Esophagus muscularis mucosa (tissue), 4 donors: ENCODE results near the gene SHISA4.

Source experiments
- CTCF ChIP-seq, 3 experiments: fragments of 200-600 bp in 2 of 3; fragments of 450-650 bp in 1 of 3; sonication (generic) in 2 of 3; IDR thresholded peaks; one replicate each; pipeline ENCODE4 v1.5.1; 2017 to 2019; ENCODE audit warnings: antibody characterized with exemption in 3 of 3, mild to moderate bottlenecking in 2 of 3, moderate library complexity in 1 of 3
- EP300 ChIP-seq: sonication (generic); formaldehyde crosslinking; IDR thresholded peaks from one replicate; pipeline ENCODE4 v1.6.1; 2017; ENCODE audit warnings: antibody characterized with exemption
- POLR2A ChIP-seq: fragments of 450-650 bp; IDR thresholded peaks from one replicate; pipeline ENCODE4 v1.6.1; 2017; ENCODE audit warnings: antibody characterized with exemption, moderate library complexity, mild to moderate bottlenecking, low read depth
- POLR2AphosphoS5 ChIP-seq, 2 donors: sonication (generic); formaldehyde crosslinking; IDR thresholded peaks; one replicate each; pipeline ENCODE4 v1.6.1; 2017; ENCODE audit warnings: antibody characterized with exemption in 2 of 2

GRCh38 chr1:201937624-201938213 lies 49.0 kb downstream of the SHISA4 start:
- TF ChIP-seq CTCF (IDR thresholded peaks at IDR 0.05): no peak
- no peak for TF ChIP-seq POLR2A
- no peak for TF ChIP-seq EP300
- TF ChIP-seq POLR2AphosphoS5 (IDR thresholded peaks at IDR 0.05): peak in 1 of 2 donors; percentile 61
